Measurements from ENCODE around the gene ZNF549.
A peak's percentile ranks its signal among the peaks of the same experiment; 100 is the strongest.

- TF ChIP-seq, protein P1, sequence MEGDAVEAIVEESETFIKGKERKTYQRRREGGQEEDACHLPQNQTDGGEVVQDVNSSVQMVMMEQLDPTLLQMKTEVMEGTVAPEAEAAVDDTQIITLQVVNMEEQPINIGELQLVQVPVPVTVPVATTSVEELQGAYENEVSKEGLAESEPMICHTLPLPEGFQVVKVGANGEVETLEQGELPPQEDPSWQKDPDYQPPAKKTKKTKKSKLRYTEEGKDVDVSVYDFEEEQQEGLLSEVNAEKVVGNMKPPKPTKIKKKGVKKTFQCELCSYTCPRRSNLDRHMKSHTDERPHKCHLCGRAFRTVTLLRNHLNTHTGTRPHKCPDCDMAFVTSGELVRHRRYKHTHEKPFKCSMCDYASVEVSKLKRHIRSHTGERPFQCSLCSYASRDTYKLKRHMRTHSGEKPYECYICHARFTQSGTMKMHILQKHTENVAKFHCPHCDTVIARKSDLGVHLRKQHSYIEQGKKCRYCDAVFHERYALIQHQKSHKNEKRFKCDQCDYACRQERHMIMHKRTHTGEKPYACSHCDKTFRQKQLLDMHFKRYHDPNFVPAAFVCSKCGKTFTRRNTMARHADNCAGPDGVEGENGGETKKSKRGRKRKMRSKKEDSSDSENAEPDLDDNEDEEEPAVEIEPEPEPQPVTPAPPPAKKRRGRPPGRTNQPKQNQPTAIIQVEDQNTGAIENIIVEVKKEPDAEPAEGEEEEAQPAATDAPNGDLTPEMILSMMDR (IDR thresholded peaks at IDR 0.05): no peak
- TF ChIP-seq POLR2A (IDR thresholded peaks at IDR 0.05) (no peak), POLR2AphosphoS5 (IDR thresholded peaks at IDR 0.05) (peak; percentile 73 to 92 (median 81)), EP300 (IDR thresholded peaks at IDR 0.05) (no peak)
These were observed 72.7 kb downstream of the ZNF549 start, which contains the start of gene ZNF530 for GRCh38 chr19:57599761-57600383.
